NCI-H82 treated with DMSO at 0.1 percent for 48 hours (cell line): ENCODE data around the gene BGLAP.

Experiments
- DNase-seq: peaks from one replicate; lab custom pipeline; 2025; ENCODE audit not compliant: unreplicated experiment; lab: John Stamatoyannopoulos, UW

The BGLAP gene

DNA sequence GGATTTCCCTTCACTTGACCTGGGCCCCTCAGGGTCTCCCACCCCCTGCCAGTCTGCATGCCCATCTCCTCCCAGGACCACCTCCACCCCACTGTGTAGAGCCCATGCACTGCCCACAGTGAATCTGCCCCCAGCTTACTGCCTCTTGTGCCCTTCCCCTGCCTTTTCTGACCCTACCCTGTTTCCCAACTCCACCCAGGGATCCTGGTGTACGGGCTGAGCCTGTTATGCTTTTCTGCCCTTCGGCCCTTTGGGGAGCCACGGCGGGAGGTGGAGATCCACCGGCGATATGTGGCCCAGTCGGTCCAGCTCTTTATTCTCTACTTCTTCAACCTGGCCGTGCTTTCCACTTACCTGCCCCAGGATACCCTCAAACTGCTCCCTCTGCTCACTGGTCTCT is 44.1 kb downstream of the BGLAP start:
- DNase-seq: no peak

DNA sequence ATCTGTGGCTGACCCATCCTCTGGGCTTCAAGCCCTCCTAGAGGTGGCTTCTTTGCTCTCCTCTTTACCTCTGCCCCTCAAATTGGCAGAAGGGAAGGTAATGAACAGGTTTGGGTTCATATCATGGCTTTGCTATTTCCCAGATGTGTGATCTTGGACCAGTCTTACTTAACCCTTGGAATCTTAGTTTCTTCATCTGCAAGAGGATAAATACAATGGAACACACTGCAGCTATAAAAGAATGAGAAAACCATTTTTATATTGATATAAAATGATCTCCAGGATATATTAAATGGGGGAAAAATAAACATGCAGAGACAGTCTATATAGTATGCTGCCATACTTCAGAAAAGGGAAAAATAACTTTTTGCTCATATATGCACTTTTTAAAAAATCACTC is 47.9 kb downstream of the BGLAP start:
- no peak for DNase-seq

DNA sequence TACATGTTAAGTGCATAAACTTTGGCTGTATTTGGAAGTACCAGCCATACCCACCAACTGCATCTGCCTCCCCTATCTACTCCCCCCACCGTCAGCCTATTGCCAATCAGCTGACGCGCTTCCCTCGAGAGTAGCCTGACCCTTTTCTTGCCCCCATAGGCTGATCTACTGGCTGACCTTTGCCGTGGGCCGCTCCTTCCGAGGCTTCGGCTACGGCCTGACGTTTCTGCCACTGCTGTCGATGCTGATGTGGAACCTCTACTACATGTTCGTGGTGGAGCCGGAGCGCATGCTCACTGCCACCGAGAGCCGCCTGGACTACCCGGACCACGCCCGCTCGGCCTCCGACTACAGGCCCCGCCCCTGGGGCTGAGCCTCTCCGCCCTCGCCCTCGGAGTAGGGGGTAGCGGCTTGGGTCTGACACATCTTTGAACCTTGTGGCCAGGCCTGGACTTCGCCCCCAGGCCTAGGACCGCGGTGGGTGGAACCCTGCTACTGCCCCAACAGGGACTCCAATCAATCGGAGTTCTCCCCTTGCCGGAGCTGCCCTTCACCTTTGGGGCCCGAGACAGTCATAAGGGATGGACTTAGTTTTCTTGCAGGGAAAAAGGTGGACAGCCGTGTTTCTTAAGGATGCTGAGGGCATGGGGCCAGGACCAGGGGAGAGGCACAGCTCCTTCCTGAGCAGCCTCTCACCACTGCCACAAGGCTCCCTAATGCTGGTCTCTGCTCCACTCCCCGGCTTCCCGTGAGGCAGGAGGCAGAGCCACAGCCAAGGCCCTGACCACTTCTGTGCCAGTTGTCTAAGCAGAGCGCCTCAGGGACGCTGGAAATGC is 49.5 kb downstream of the BGLAP start:
- no peak for DNase-seq
